HG03565 (cell line): ENCODE data around the gene ZNF492.
"Not testable (repeated sequence)": the region's sequence is repeated elsewhere in the genome, so short reads cannot be mapped to it uniquely, and the experiment has no call there.

Experiments
- ATAC-seq: cut with Tn5 transposase; IDR thresholded peaks from one replicate; pipeline ENCODE4 v1.9.1; 2021; ENCODE audit warnings: mild to moderate bottlenecking, moderate library complexity; ENCODE audit not compliant: unreplicated experiment

ZNF492 gene

GRCh38 chr19:22617181-22617580 lies 16.9 kb upstream of the ZNF492 start:
- ATAC-seq: not testable (repeated sequence)

- ATAC-seq: no peak
Measured at GRCh38 chr19:22617614-22618320, 16.4 kb upstream of the ZNF492 start.

GRCh38 chr19:22619371-22619770 lies 14.8 kb upstream of the ZNF492 start:
- ATAC-seq: no peak

- no peak for ATAC-seq
Measured at GRCh38 chr19:22619932-22620331, 14.2 kb upstream of the ZNF492 start.

- ATAC-seq: no peak
Measured at GRCh38 chr19:22620401-22620800, 13.7 kb upstream of the ZNF492 start.

- no peak for ATAC-seq
Measured at GRCh38 chr19:22620912-22621311, 13.2 kb upstream of the ZNF492 start.

- no peak for ATAC-seq
Measured at GRCh38 chr19:22622020-22622419, 12.1 kb upstream of the ZNF492 start.

GRCh38 chr19:22622901-22623840 lies 11.0 kb upstream of the ZNF492 start:
- no peak for ATAC-seq

GRCh38 chr19:22623841-22624221 lies 10.3 kb upstream of the ZNF492 start:
- no peak for ATAC-seq

- no peak for ATAC-seq
Measured at GRCh38 chr19:22625266-22626035, 8.7 kb upstream of the ZNF492 start.

GRCh38 chr19:22627526-22627925 lies 6.6 kb upstream of the ZNF492 start:
- ATAC-seq: no peak

- no peak for ATAC-seq
Measured at GRCh38 chr19:22628401-22628800, 5.7 kb upstream of the ZNF492 start.

- ATAC-seq: no peak
Measured at GRCh38 chr19:22634450-22634827, 315 bp downstream of the ZNF492 start.

- ATAC-seq: not testable (repeated sequence)
Measured at GRCh38 chr19:22685493-22685892, 51.4 kb downstream of the ZNF492 start.

GRCh38 chr19:22702661-22703060 lies 68.5 kb downstream of the ZNF492 start:
- not testable (repeated sequence) for ATAC-seq

- ATAC-seq: not testable (repeated sequence)
Measured at GRCh38 chr19:22703096-22703495, 69.0 kb downstream of the ZNF492 start.

GRCh38 chr19:22708983-22709382 lies 74.9 kb downstream of the ZNF492 start:
- ATAC-seq: no peak
